PC-9 (cell line): ENCODE data around the gene EHD4. TPM values are rescaled to one million over a fixed set of nuclear protein-coding genes. Genes with fewer than 3 reads are reported as not detected.

Experiments
- BruUV-seq: library from RNA; stranded (reverse); fragments of 400-500 nt; replicated peaks from 2 replicates; lab custom pipeline; 2021; lab: Mats Ljungman, UMichigan
- CTCF ChIA-PET: fragments of 300-600 bp; sonication (Branson Sonifier 250); formaldehyde crosslinking; loops from one replicate; lab custom pipeline; 2022; ENCODE audit warnings: antibody characterized with exemption; lab: Charles Lee
- POLR2A ChIA-PET: fragments of 300-600 bp; sonication (Branson Sonifier 250); formaldehyde crosslinking; loops from one replicate; lab custom pipeline; 2022; ENCODE audit warnings: antibody characterized with exemption; ENCODE audit not compliant: unreplicated experiment; lab: Charles Lee
- DNase-seq, 2 experiments: peaks; one replicate each; pipeline versions ENCODE4 v3.0.0 to v3.0.0-alpha.2; 2015 to 2022; ENCODE audit warnings: mixed read lengths in 1 of 2
- H2AFZ ChIP-seq: fragments of 200-600 bp; sonication (generic); 2 replicates; pipeline ENCODE4 v1.8.1; 2017; ENCODE audit warnings: antibody characterized with exemption
- H3F3A ChIP-seq: fragments of 200-600 bp; sonication (generic); 2 replicates; pipeline ENCODE4 v1.8.1; 2017; ENCODE audit warnings: antibody characterized with exemption, mild to moderate bottlenecking, low read depth; ENCODE audit not compliant: insufficient read depth
- H3K27ac ChIP-seq: fragments of 200-600 bp; sonication (generic); 2 replicates; pipeline ENCODE4 v1.6.1; 2016; ENCODE audit warnings: mixed run types
- H3K27me3 ChIP-seq: fragments of 200-600 bp; sonication (generic); 2 replicates; pipeline ENCODE4 v1.6.1; 2016; ENCODE audit warnings: low read depth, mixed run types; ENCODE audit not compliant: insufficient read depth
- H3K36me3 ChIP-seq: fragments of 200-600 bp; sonication (generic); 2 replicates; pipeline ENCODE4 v1.6.1; 2016; ENCODE audit warnings: low read depth, mixed run types
- H3K4me1 ChIP-seq: fragments of 200-600 bp; sonication (generic); replicated peaks from 2 replicates; pipeline ENCODE4 v1.6.1; 2016; ENCODE audit warnings: mixed run types; ENCODE audit not compliant: insufficient read depth
- H3K4me2 ChIP-seq: fragments of 200-600 bp; sonication (generic); 2 replicates; pipeline ENCODE4 v1.6.1; 2017; ENCODE audit warnings: mixed run types
- H3K4me3 ChIP-seq: fragments of 200-600 bp; sonication (generic); 2 replicates; pipeline ENCODE4 v1.6.1; 2016; ENCODE audit warnings: mixed run types
- H3K79me2 ChIP-seq: fragments of 200-600 bp; sonication (generic); 2 replicates; pipeline ENCODE4 v1.6.1; 2017; ENCODE audit warnings: low read depth, mixed run types
- H3K9me2 ChIP-seq: fragments of 200-600 bp; sonication (generic); 2 replicates; pipeline ENCODE4 v1.8.1; 2017; ENCODE audit warnings: mild to moderate bottlenecking; ENCODE audit not compliant: insufficient read depth
- H3K9me3 ChIP-seq: fragments of 200-600 bp; sonication (generic); 2 replicates; pipeline ENCODE4 v1.8.1; 2016; ENCODE audit warnings: low read depth; ENCODE audit not compliant: insufficient read depth
- H4K20me1 ChIP-seq: fragments of 200-600 bp; sonication (generic); 2 replicates; pipeline ENCODE4 v1.8.1; 2017; ENCODE audit not compliant: insufficient read depth
- EZH2 ChIP-seq: fragments of 200-600 bp; sonication (generic); IDR thresholded peaks from 2 replicates; pipeline ENCODE4 v1.8.0; 2017; ENCODE audit warnings: antibody characterized with exemption, low read depth
- intact Hi-C: fragments of 100-400 bp; cut with micrococcal nuclease; formaldehyde crosslinking; loops from one replicate; pipeline ENCODE4 v1.10.0; 2022; ENCODE audit not compliant: unreplicated experiment
- total RNA-seq: library from RNA; stranded (reverse); gene quantifications from 2 replicates; pipeline ENCODE4 v1.2.3, GENCODE V29; 2021
- TF ChIP-seq, protein P1 (sequence below): fragments of 200-600 bp; sonication (generic); conservative IDR thresholded peaks from 2 replicates; pipeline ENCODE4 v1.6.1; 2017; ENCODE audit warnings: mixed run types, antibody characterized with exemption, mild to moderate bottlenecking, moderate library complexity

EHD4 gene
- total RNA-seq, 1 experiment from 2014 or later = 18.1 TPM

DNA sequence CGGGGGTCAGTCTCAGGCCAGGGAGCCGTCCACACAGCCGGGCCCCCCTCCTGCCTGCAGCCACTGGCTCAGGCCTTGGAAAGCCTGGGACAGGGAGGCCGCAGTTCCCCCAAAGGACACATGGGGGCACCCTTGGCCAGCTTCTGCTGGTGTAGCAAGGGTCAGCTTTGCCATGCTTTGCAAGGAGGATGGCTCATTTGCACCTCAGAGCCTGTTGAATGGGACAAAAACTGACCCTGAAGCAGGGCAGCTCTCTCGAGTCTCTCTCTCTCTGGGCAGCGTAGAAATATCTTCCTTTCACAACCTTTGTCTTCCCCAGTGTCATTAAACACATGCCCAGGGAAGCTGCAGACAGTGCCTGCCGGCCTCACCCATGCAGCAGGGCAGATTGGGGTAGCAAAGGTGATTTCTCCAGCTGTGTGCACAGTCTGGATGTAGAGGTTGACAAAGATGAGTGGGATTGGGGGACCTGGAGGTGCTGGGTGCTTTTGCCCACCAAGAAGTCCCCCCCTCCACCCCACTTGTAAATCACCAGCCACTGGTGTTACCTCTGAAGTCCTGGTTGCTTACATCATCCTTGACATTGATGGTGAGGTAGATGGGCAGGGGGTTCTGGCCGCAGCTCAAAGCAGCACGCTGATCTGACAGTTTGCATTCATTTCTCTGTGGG lies 17.4 kb upstream of the EHD4 start:
- POLR2A ChIA-PET = interaction anchor here (0.5 to 0.7 kb wide), 4 partner anchors 17 to 1879 kb away, joined by 3 to 25 read pairs (median 4); partner anchors contain the start of gene EHD4
- peak; percentile 43 to 85 for DNase-seq
- Histone ChIP-seq H3K36me3 (no peaks in the 10 kb centered on the region), H3K4me1 (no peaks in the 10 kb centered on the region), H3K27me3 (no peaks in the 10 kb centered on the region), H2AFZ (no peak overlapping the region), H3K79me2 (no peaks in the 10 kb centered on the region), H3F3A (no peaks in the 10 kb centered on the region), H4K20me1 (no peaks in the 10 kb centered on the region), H3K4me2 (no peak overlapping the region), H3K9me3 (no peaks in the 10 kb centered on the region), H3K4me3 (no peak overlapping the region), H3K9me2 (no peaks in the 10 kb centered on the region), H3K27ac (no peak overlapping the region)
- intact Hi-C loops = loop anchor here (1.0 kb wide), 3 partner anchors 68 to 145 kb away; no protein-coding TSS in a partner anchor
- CTCF ChIA-PET = interaction anchor here (0.6 to 1.2 kb wide), 6 partner anchors 68 to 395 kb away, joined by 3 to 4 read pairs (median 4); partner anchors contain the start of gene PLA2G4F
- TF ChIP-seq, protein P1, sequence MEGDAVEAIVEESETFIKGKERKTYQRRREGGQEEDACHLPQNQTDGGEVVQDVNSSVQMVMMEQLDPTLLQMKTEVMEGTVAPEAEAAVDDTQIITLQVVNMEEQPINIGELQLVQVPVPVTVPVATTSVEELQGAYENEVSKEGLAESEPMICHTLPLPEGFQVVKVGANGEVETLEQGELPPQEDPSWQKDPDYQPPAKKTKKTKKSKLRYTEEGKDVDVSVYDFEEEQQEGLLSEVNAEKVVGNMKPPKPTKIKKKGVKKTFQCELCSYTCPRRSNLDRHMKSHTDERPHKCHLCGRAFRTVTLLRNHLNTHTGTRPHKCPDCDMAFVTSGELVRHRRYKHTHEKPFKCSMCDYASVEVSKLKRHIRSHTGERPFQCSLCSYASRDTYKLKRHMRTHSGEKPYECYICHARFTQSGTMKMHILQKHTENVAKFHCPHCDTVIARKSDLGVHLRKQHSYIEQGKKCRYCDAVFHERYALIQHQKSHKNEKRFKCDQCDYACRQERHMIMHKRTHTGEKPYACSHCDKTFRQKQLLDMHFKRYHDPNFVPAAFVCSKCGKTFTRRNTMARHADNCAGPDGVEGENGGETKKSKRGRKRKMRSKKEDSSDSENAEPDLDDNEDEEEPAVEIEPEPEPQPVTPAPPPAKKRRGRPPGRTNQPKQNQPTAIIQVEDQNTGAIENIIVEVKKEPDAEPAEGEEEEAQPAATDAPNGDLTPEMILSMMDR = peak; percentile 88
- no peak for TF ChIP-seq EZH2
- no TSS peak for BruUV-seq

DNA sequence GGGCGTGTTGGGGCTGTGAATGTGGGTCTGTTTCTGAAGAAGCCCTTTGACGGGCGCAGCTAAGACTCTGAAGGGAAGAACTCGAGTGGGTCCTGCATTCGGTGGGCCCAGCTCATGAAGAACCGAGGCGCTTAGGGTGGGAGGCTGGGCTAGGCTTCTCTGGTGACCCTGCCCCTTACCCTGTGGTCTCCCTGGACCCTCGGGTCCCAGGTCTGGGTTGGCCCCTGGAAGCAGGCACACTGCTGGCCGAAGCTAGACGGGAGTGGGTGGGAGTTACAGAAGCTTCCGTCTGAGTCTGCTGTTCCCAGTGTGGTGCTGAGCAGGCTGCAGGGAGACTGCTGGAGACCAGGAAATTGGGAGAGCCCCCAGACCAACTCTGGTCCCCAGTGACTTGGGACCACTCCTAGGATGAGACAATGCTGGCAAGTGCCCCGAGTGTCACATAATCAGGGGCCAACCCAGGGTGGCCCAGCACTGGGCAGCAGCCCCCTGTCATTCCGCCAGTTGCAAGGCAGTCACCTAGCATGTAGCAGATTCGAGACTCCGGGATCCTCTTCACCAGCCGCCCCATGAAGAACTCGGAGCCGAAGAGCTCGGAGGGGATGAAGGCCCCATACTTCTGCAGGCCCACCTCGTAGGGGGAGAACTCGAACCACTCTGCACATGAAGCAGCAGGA lies 16.7 kb upstream of the EHD4 start:
- no peak overlapping the region for H3K4me3 ChIP-seq
- TF ChIP-seq EZH2 = no peak
- TF ChIP-seq, protein P1 = no peak
- no peaks in the 10 kb centered on the region for H3F3A ChIP-seq
- no peaks in the 10 kb centered on the region for H3K9me2 ChIP-seq
- H3K9me3 ChIP-seq = no peaks in the 10 kb centered on the region
- no peaks in the 10 kb centered on the region for H3K79me2 ChIP-seq
- ChIA-PET POLR2A (interaction anchor here (0.5 kb wide), 1 partner anchor 68 kb away, joined by 3 read pairs; no protein-coding TSS in a partner anchor), CTCF (interaction anchor here (0.6 to 1.4 kb wide), 6 partner anchors 68 to 396 kb away, joined by 3 to 4 read pairs (median 4); no protein-coding TSS in a partner anchor)
- no peaks in the 10 kb centered on the region for H3K27me3 ChIP-seq
- DNase-seq = no peak
- H3K27ac ChIP-seq = no peak overlapping the region
- H4K20me1 ChIP-seq = no peaks in the 10 kb centered on the region
- intact Hi-C loops = loop anchor here (1.0 kb wide), 3 partner anchors 68 to 145 kb away; no protein-coding TSS in a partner anchor
- H3K4me1 ChIP-seq = no peaks in the 10 kb centered on the region
- no peak overlapping the region for H3K4me2 ChIP-seq
- no TSS peak for BruUV-seq
- no peak overlapping the region for H2AFZ ChIP-seq
- no peaks in the 10 kb centered on the region for H3K36me3 ChIP-seq

DNA sequence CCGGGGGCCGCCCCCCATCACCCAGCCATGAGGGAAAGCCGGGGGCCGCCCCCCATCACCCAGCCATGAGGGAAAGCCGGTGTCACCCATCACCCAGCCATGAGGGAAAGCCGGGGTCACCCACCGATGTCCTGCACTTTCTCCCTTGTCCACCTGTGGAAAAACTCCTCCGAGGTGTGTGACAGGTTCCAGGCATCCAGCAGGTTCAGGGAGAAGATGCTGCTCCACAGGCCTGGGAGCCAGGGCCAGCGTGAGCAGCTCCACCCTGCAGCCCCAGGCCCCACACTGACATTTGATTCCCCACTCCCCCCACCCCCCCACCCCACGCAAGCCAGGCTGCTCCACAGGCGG lies 15.5 kb upstream of the EHD4 start:
- no TSS peak for BruUV-seq
- intact Hi-C loops = no loop called here

More for the DNA sequence above, 15.5 kb upstream of the EHD4 start:
- H3K9me2 ChIP-seq = no peaks in the 10 kb centered on the region
- H3K36me3 ChIP-seq = no peaks in the 10 kb centered on the region
- POLR2A ChIA-PET = no interaction called here
- no peak overlapping the region for H3K4me3 ChIP-seq
- H3K4me1 ChIP-seq = no peaks in the 10 kb centered on the region
- no peaks in the 10 kb centered on the region for H3K9me3 ChIP-seq
- H4K20me1 ChIP-seq = no peaks in the 10 kb centered on the region
- TF ChIP-seq EZH2 = no peak
- TF ChIP-seq, protein P1 = no peak
- no peak for DNase-seq
- H3K27ac ChIP-seq = no peak overlapping the region
- H3K79me2 ChIP-seq = no peaks in the 10 kb centered on the region
- no peaks in the 10 kb centered on the region for H3K27me3 ChIP-seq
- H3F3A ChIP-seq = no peaks in the 10 kb centered on the region
- H2AFZ ChIP-seq = no peak overlapping the region
- CTCF ChIA-PET = interaction anchor here (1.4 kb wide), 1 partner anchor 69 kb away, joined by 3 read pairs; no protein-coding TSS in a partner anchor
- no peak overlapping the region for H3K4me2 ChIP-seq
